LNCAP (cell line): ENCODE results near the gene MAP4K5.

ENCODE experiments used
- CTCF ChIP-seq: fragments of 450-650 bp; IDR thresholded peaks from 2 replicates; pipeline ENCODE4 v1.5.1; 2017; ENCODE audit warnings: mild to moderate bottlenecking

MAP4K5 gene

GRCh38 chr14:50402965-50403364 is 129.4 kb downstream of the MAP4K5 start:
- TF ChIP-seq CTCF = no peak

GRCh38 chr14:50400461-50400860 is 131.9 kb downstream of the MAP4K5 start:
- TF ChIP-seq CTCF = no peak

DNA sequence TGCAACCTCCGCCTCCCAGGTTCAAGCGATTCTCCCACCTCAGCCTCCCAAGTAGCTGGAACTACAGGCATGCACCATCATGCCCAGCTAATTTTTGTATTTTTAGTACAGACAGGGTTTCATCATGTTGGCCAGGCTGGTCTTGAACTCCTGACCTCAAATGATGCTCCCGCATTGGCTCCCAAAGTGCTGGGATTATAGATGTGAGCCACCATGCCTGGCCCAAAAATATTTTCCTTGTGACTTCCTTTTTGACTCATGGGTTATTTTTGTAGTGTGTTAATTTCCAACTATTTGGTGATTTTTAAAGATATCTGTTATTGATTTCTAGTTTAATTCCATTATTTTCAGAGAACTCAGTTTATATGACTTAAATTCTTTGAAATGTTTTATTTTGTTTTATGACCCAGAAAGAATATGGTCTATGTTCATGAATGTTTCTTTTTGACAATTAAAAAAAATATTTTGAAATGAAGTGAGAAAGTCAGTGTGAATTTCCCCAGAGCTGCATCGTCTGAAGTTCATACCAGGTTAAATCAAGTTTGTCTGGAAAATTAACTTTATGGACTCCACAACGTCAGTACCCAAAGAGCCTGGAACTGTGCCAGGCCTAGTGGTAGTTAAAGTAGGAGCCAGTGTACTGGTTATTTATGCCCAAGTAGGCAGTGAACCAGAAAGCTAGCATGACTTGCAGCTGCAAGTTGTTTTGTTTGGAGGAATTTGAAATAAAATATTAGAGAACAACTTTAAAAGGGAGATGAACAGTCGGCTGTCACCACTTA is 132.9 kb downstream of the MAP4K5 start:
- TF ChIP-seq CTCF = no peak

GRCh38 chr14:50398189-50398580 is 134.2 kb downstream of the MAP4K5 start:
- TF ChIP-seq CTCF = no peak

DNA sequence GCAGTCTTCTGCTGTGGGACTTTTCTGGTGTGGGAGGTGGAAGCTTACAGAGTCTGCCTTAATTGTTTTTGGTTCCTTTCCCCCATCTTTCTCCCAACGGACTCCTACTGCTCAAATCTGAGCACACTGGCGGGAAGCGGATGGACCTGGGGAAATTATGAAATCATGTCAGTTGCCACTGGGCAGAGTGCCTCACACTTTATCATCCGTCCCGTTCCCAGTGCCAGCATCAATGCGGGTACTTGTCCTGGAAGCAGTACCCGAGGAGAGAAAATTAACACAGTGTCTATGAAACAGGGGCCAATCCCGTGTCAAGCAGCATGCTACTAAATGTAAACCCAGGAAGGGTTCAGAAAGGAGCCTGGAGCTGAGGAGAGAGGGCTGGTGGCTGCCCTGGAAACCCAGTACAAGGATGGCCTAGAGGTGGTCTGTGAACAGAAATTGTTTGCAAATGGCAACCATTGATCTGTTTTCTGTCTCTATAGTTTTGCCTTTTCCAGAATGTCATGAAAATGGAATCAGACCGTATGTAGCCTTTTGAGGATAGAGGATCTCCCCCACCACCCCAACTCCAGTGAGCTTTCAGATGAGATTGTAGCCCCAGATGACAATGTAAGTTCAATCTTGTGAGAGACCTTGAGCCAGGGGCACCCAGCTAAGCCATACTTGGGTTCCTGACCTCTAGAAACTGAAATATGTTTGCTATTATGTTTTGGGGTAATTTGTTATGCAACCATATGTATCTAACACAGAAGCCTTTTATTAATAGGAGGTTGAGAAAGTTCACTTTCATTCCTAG is 134.8 kb downstream of the MAP4K5 start:
- no peak for TF ChIP-seq CTCF

GRCh38 chr14:50396631-50397389 is 135.6 kb downstream of the MAP4K5 start, which contains the start of gene CDKL1:
Gene CDKL1 (minus strand): TSS chr14:50396881. CDS start chr14:50395868, 1,013 bp downstream.
- no peak for TF ChIP-seq CTCF

DNA sequence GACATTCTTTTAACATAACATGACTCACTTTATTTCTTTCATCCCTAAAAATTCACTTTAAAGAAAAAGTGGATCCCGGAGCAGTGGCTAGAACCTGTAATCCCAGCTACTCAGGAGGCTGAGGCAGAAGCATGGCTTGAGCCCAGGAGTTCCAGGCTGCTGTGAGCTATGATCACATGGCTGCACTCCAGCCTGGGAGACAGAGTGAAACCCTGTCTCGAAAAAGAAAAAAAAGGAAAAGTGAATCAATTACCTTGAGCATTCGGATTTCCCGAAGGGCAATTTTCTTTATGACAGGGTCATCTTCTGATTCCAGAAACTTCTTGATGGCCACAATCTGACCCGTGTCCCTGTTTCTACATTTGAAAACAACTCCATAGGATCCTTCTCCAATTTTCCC is 136.9 kb downstream of the MAP4K5 start:
- no peak for TF ChIP-seq CTCF
